CD4-positive, alpha-beta T cell treated with Interleukin-21 for 1 hour (primary cell): Measurements from ENCODE around the gene AGAP1.

Experiments
- DNase-seq: peaks from one replicate; pipeline ENCODE4 v3.0.0-alpha.2; 2020

AGAP1 gene

GRCh38 chr2:235859651-235860050 is 365.8 kb downstream of the AGAP1 start:
- no peak for DNase-seq

GRCh38 chr2:235860111-235860510 is 366.3 kb downstream of the AGAP1 start:
- DNase-seq = no peak

GRCh38 chr2:235860871-235861270 is 367.0 kb downstream of the AGAP1 start:
- no peak for DNase-seq

GRCh38 chr2:235861383-235861782 is 367.5 kb downstream of the AGAP1 start:
- no peak for DNase-seq

GRCh38 chr2:235863414-235863813 is 369.6 kb downstream of the AGAP1 start:
- DNase-seq = no peak

- DNase-seq = no peak
These were observed 370.5 kb downstream of the AGAP1 start for GRCh38 chr2:235864302-235864701.

GRCh38 chr2:235864733-235865515 is 371.1 kb downstream of the AGAP1 start:
- DNase-seq = no peak

GRCh38 chr2:235866373-235866772 is 372.5 kb downstream of the AGAP1 start:
- no peak for DNase-seq

- no peak for DNase-seq
These were observed 374.4 kb downstream of the AGAP1 start for GRCh38 chr2:235868224-235868623.

- no peak for DNase-seq
These were observed 374.8 kb downstream of the AGAP1 start for GRCh38 chr2:235868645-235869044.

GRCh38 chr2:235870515-235870914 is 376.7 kb downstream of the AGAP1 start:
- no peak for DNase-seq

GRCh38 chr2:235876099-235876679 is 382.3 kb downstream of the AGAP1 start:
- no peak for DNase-seq

GRCh38 chr2:235877275-235877802 is 383.5 kb downstream of the AGAP1 start:
- DNase-seq = no peak

GRCh38 chr2:235879116-235879515 is 385.3 kb downstream of the AGAP1 start:
- no peak for DNase-seq

GRCh38 chr2:235883675-235884074 is 389.8 kb downstream of the AGAP1 start:
- DNase-seq = no peak

GRCh38 chr2:235889302-235889630 is 395.4 kb downstream of the AGAP1 start:
- no peak for DNase-seq

- no peak for DNase-seq
These were observed 399.4 kb downstream of the AGAP1 start for GRCh38 chr2:235893129-235893698.

- no peak for DNase-seq
These were observed 401.0 kb downstream of the AGAP1 start for GRCh38 chr2:235894839-235895238.

GRCh38 chr2:235896061-235896460 is 402.2 kb downstream of the AGAP1 start:
- no peak for DNase-seq

- DNase-seq = no peak
These were observed 404.1 kb downstream of the AGAP1 start for GRCh38 chr2:235897992-235898391.

GRCh38 chr2:235898766-235899165 is 404.9 kb downstream of the AGAP1 start:
- DNase-seq = no peak

- DNase-seq = no peak
These were observed 406.8 kb downstream of the AGAP1 start for GRCh38 chr2:235900631-235901030.

- DNase-seq = no peak
These were observed 407.4 kb downstream of the AGAP1 start for GRCh38 chr2:235901243-235901642.
